ENCODE results near the gene AHSA1.
A peak's percentile ranks its signal among the peaks of the same experiment; 100 is the strongest.

AHSA1 gene

GRCh38 chr14:77474479-77475177 lies 16.7 kb downstream of the AHSA1 start:
- no peak for DNase-seq

- DNase-seq, result no peak
Observed at GRCh38 chr14:77475432-77476115, 17.7 kb downstream of the AHSA1 start.

DNA sequence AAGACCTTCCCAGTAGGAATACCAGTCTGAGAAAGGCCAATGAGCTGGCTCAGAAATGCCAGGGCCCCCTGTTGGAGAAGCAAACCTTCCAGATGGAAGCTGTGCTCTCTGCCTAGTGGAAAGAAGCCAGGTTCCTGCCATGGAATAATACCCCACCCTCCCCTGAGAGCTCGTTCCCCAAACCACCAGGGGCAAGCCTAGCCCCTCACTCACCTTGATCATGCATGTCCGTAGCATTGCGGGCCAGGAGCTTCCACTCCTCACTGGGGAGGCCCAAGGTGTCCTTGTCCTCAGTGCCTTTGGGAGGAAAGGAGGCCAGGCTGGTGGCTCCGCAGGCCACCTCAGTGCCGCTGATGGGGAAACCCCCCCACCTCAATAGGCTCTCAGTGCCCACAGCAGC lies 20.1 kb downstream of the AHSA1 start:
- DNase-seq, result no peak

DNA sequence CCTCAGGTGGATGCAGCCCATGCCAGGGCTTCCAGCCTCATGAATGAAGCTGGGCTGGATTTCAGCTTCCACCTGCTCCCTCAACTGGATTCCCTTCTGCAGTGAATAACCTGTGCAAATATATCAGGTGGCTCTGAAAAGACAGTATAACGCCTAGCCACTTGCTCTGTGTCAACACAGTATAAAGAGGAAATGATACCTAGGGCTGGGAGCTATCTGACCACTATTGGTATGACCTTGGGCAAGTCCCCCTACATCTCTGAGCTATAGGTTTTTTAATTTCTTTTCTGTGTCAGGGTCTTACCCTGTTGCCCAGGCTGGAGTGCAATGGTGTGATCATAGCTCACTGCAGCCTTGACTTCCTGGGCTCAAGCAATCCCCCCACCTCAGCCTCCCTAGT lies 20.9 kb downstream of the AHSA1 start:
- DNase-seq, result no peak

- no peak for DNase-seq
Observed at GRCh38 chr14:77482422-77482821, 24.5 kb downstream of the AHSA1 start.

- DNase-seq, result no peak
Observed at GRCh38 chr14:77485256-77485655, 27.4 kb downstream of the AHSA1 start.

GRCh38 chr14:77485901-77486678 lies 28.2 kb downstream of the AHSA1 start:
- DNase-seq, result no peak

- no peak for DNase-seq
Observed at GRCh38 chr14:77488558-77488957, 30.7 kb downstream of the AHSA1 start.

GRCh38 chr14:77489041-77489440 lies 31.1 kb downstream of the AHSA1 start:
- no peak for DNase-seq

DNA sequence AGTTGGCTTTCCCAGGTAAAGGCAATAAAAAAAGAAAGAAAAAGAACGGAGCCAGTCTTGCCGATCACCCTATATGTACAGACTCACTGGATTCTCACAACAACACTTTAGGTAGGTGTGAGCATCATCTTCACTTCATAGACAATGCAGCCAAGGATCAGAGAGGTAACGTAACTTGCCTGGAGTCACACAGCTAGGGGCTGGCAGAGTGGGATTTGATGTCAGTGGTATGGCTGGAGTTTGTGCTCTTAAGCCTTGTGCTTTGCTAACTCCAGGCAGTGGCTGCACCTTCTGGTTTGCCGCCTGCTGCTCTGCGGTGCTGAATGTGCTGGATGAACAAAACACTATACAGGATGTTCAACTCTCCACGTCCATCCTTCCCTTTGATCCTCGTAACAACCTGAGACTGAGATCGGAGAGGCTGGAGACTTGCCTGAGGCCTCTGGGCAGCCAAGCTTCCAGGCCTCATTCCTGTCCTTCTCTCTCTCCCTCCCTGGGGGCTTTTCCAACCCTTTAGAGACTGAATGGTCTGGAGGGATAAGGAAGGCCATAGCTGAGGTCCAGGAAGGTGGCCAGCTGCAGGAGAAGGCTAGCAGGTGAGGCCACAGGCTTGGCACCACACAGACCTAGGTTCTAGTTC lies 32.6 kb downstream of the AHSA1 start:
- DNase-seq, result no peak

DNA sequence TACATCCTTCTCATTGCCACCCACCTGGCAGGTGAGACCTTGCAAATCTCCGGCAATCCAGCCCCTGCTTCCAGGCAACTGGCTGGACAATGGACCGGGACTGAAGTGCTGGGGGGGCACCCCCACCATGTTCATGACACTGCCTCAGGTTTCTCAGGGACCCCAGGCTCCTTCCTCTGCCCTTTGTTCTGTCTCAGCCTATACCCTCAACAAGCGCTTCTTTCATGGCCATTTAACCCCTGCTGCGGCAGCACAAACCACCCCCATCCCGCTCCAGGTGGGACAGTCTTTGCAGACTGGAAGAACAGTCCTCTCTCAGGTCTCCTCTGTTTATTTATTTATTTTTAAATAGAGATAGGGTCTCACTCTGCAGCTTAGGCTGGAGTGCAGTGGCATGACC lies 33.2 kb downstream of the AHSA1 start:
- DNase-seq, result no peak

GRCh38 chr14:77495334-77495733 lies 37.4 kb downstream of the AHSA1 start:
- DNase-seq, result no peak

- peak; percentile 24 for DNase-seq
Observed at GRCh38 chr14:77498120-77498979, 40.5 kb downstream of the AHSA1 start, which contains the start of gene ISM2. TSS of gene ISM2 (minus strand) at chr14:77498816. CDS start at chr14:77498793, 23 bp downstream.

DNA sequence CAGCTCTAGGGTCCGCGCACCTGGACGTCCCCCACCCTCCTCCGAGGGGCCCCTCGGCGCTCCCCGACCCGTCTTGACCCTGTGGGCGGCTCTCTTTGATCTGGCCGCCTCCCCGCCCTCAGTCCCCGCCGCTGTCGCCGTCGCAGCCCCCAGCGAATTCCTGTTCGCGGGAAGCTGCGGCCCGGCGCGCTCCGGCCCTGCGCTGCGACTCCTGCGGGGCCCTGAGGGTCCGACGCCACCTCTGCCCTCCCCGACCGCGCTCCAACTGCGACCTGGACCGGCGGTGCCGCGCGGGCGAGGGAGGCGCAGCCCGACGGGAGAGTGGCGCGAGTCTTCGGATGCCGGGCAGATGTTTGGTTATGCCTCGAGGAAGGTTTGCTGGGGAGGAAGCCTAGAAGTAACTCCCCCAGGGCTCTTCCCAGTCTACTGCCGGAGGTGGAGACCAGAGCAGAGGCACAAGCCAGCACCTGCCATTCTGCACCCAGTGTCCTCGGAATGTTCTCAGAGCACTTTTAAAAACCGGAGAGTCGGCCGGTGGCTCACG lies 41.2 kb downstream of the AHSA1 start:
- DNase-seq, result no peak

- DNase-seq, result no peak
Observed at GRCh38 chr14:77502109-77502782, 44.4 kb downstream of the AHSA1 start.

DNA sequence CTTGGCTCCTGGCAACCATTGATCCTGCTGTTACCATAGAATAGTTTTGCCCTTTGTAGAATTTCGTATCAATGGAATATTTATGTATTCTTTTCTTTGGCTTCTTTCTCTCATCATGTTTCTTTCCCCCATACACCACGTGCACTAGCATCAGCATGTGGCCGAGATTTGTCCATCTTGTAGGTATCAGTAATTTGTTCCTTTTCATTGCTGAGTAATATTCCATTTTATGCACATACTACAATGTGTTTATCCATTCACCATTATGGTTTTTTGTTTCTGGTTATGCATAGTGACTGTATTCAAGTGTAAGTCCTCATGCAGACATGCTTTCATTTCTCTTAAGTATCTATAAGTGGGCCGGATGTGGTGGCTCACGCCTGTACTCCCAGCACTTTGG lies 45.2 kb downstream of the AHSA1 start:
- DNase-seq, result no peak

GRCh38 chr14:77505031-77505430 lies 47.1 kb downstream of the AHSA1 start:
- DNase-seq, result no peak

DNA sequence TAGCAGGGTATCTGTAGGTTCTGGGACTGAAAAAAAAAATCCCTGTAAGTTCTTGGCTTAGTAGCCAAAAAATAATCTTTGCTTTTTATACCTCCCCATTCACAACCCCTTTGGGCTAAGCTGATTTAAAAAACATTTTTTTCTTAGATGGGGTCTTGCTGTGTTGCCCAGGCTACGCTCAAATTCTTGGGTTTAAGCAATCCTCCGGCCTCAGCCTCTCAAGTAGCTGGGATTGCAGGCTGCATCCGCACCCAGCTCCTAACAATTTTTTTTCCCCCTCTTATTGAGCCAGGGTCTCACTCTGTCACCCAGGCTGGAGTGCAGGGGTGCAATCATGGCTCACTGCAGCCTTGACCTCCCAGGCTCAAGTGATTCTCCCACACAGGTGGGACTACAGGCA lies 49.9 kb downstream of the AHSA1 start:
- no peak for DNase-seq

DNA sequence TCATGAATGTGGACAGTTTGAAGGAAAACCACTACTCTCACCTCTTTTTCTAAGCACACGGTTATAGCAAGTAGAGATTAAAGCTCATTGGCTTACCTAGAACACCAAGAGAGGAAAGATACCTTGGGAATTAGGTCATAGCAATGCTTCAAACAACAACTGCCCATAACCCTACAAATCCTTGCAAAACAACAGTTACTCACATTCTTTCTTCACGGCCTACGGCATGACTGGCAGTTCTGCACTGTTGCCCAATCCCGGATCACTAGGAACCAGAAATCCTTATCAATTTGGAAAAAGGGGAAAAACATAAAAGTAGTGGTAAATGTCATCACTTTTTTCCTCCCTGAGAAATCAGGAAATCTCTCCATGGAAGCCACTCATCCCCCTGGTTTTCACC lies 50.4 kb downstream of the AHSA1 start:
- no peak for DNase-seq

DNA sequence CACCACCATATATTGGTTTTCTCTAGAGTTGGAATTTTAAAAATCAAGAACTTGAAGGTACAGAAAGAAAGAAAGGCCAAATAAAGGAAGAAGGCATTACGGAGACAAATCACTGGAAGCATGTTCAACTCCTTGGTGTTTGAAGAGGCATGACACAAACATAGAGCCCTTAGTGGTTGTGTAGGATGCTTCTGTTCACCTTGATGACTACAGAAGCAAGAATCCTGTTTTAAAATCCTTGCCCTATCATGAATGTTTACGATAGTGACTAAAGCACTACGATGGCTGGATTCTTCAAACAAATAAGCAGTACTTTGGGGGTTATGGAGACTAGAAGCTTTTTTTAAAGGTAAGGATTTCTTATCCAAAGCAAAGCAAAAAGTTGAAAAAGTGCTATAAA lies 51.0 kb downstream of the AHSA1 start:
- no peak for DNase-seq

DNA sequence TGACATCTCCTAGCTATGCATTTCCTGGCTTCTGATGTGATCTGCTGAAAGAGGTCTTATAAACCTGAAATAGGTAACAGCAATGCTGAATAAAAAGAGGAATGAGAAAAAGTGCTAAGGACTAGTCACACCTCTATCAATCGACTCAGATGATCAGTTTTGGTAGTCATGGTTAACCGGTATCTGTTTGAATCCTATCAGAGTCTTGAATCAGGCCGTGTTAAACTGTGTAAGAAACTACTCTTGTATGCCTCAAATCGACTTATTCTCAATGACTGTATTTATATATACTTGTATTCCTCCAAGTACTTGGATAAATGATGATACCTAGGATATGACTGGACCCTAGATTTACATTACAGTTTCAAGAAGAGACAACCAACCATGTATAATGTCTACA lies 51.5 kb downstream of the AHSA1 start:
- DNase-seq, result no peak
